GM19467 (cell line): Measurements from ENCODE around the gene MYO18B.

Source experiments
- ATAC-seq: cut with Tn5 transposase; IDR thresholded peaks from one replicate; pipeline ENCODE4 v1.9.1; 2021; ENCODE audit warnings: mild to moderate bottlenecking, moderate library complexity; ENCODE audit not compliant: unreplicated experiment

The MYO18B gene

GRCh38 chr22:25712661-25713400 is 29.2 kb upstream of the MYO18B start:
- ATAC-seq, result no peak

GRCh38 chr22:25714070-25714469 is 27.9 kb upstream of the MYO18B start:
- ATAC-seq, result no peak

- no peak for ATAC-seq
Observed at GRCh38 chr22:25714739-25715138, 27.2 kb upstream of the MYO18B start.

- no peak for ATAC-seq
Observed at GRCh38 chr22:25716637-25717036, 25.4 kb upstream of the MYO18B start.

GRCh38 chr22:25718135-25718840 is 23.7 kb upstream of the MYO18B start:
- no peak for ATAC-seq

GRCh38 chr22:25722223-25722622 is 19.8 kb upstream of the MYO18B start:
- ATAC-seq, result no peak

- no peak for ATAC-seq
Observed at GRCh38 chr22:25722626-25723025, 19.4 kb upstream of the MYO18B start.

GRCh38 chr22:25726241-25726640 is 15.7 kb upstream of the MYO18B start:
- ATAC-seq, result no peak

GRCh38 chr22:25728071-25728470 is 13.9 kb upstream of the MYO18B start:
- no peak for ATAC-seq

GRCh38 chr22:25729016-25729995 is 12.7 kb upstream of the MYO18B start:
- no peak for ATAC-seq

- no peak for ATAC-seq
Observed at GRCh38 chr22:25735650-25736049, 6.3 kb upstream of the MYO18B start.

GRCh38 chr22:25736378-25737011 is 5.5 kb upstream of the MYO18B start:
- ATAC-seq, result no peak

GRCh38 chr22:25739659-25740344 is 2.2 kb upstream of the MYO18B start:
- no peak for ATAC-seq

- no peak for ATAC-seq
Observed at GRCh38 chr22:25742918-25743708, 1.1 kb downstream of the MYO18B start.

- ATAC-seq, result no peak
Observed at GRCh38 chr22:25744694-25745093, 2.7 kb downstream of the MYO18B start.

GRCh38 chr22:25745341-25746011 is 3.5 kb downstream of the MYO18B start:
- no peak for ATAC-seq

GRCh38 chr22:25746012-25746373 is 4.0 kb downstream of the MYO18B start:
- ATAC-seq, result no peak

- no peak for ATAC-seq
Observed at GRCh38 chr22:25747245-25747944, 5.4 kb downstream of the MYO18B start.
